Measurements from ENCODE around the gene ABCD2.
"Not testable (repeated sequence)": the region's sequence is repeated elsewhere in the genome, so short reads cannot be mapped to it uniquely, and the experiment has no call there.

The ABCD2 gene

GRCh38 chr12:39526974-39527373 is 92.6 kb downstream of the ABCD2 start:
- DNase-seq = no peak

- DNase-seq = not testable (repeated sequence)
Observed at GRCh38 chr12:39522167-39522566, 97.4 kb downstream of the ABCD2 start.

- no peak for DNase-seq
Observed at GRCh38 chr12:39510001-39510400, 109.6 kb downstream of the ABCD2 start.

GRCh38 chr12:39505554-39505953 is 114.0 kb downstream of the ABCD2 start:
- no peak for DNase-seq

- DNase-seq = no peak
Observed at GRCh38 chr12:39505023-39505422, 114.6 kb downstream of the ABCD2 start.

- no peak for DNase-seq
Observed at GRCh38 chr12:39503439-39503838, 116.2 kb downstream of the ABCD2 start.

GRCh38 chr12:39502726-39503125 is 116.9 kb downstream of the ABCD2 start:
- no peak for DNase-seq

All from SIG-M5 (cell line).